SU-DHL-6 (cell line): Measurements from ENCODE around the gene NEK11.

Source experiments
- H2AFZ ChIP-seq: fragments of 200-600 bp; sonication (generic); 2 replicates; pipeline ENCODE4 v1.6.1; 2014; ENCODE audit warnings: low read depth, mild to moderate bottlenecking, moderate library complexity, mixed read lengths, antibody characterized with exemption, low read length; ENCODE audit not compliant: severe bottlenecking
- H3F3A ChIP-seq: fragments of 200-600 bp; shearing (Covaris generic); 2 replicates; pipeline ENCODE4 v1.6.0; 2016; ENCODE audit warnings: antibody characterized with exemption, mild to moderate bottlenecking; ENCODE audit not compliant: insufficient read depth
- H3K27ac ChIP-seq: fragments of 200-600 bp; sonication (generic); 2 replicates; pipeline ENCODE4 v1.5.1; 2016; ENCODE audit warnings: low read depth, mild to moderate bottlenecking, low read length, moderate library complexity, mixed read lengths
- H3K27me3 ChIP-seq: fragments of 200-600 bp; sonication (generic), shearing (Covaris generic); 2 replicates; pipeline ENCODE4 v1.6.0; 2014; ENCODE audit warnings: mild to moderate bottlenecking, low read length
- H3K36me3 ChIP-seq: fragments of 200-600 bp; sonication (generic); 2 replicates; pipeline ENCODE4 v1.6.1; 2014; ENCODE audit warnings: mild to moderate bottlenecking, low read length, mixed read lengths
- H3K4me2 ChIP-seq: fragments of 300-600, 200-600 bp; shearing (Covaris generic), sonication (generic); 2 replicates; pipeline ENCODE4 v1.6.0; 2014; ENCODE audit warnings: low read length, low read depth, mild to moderate bottlenecking; ENCODE audit not compliant: poor library complexity, severe bottlenecking
- H3K4me3 ChIP-seq: fragments of 200-600 bp; sonication (generic); 2 replicates; pipeline ENCODE4 v1.5.1; 2014; ENCODE audit warnings: antibody characterized with exemption, low read length, mild to moderate bottlenecking, mixed read lengths; ENCODE audit not compliant: insufficient read depth, poor library complexity, severe bottlenecking
- H3K79me2 ChIP-seq: fragments of 200-600 bp; sonication (generic); 2 replicates; pipeline ENCODE4 v1.6.1; 2014; ENCODE audit warnings: mild to moderate bottlenecking, low read length, moderate library complexity; ENCODE audit not compliant: insufficient read depth
- H3K9ac ChIP-seq: fragments of 200-600 bp; sonication (generic); 2 replicates; pipeline ENCODE4 v1.7.0; 2014; ENCODE audit warnings: mild to moderate bottlenecking, low read length
- H3K9me2 ChIP-seq: fragments of 200-600 bp; sonication (generic); replicated peaks from 2 replicates; pipeline ENCODE4 v1.6.1; 2014; ENCODE audit warnings: low read length; ENCODE audit not compliant: insufficient read depth
- H3K9me3 ChIP-seq: fragments of 200-600 bp; sonication (generic); 2 replicates; pipeline ENCODE4 v1.6.1; 2014; ENCODE audit warnings: low read length, mixed read lengths; ENCODE audit not compliant: insufficient read depth
- H4K20me1 ChIP-seq: fragments of 200-600 bp; sonication (generic); 2 replicates; pipeline ENCODE4 v1.6.1; 2014; ENCODE audit warnings: low read depth, mild to moderate bottlenecking, antibody characterized with exemption, low read length, moderate library complexity, mixed read lengths
- CTCF ChIP-seq: fragments of 200-600 bp; sonication (generic); IDR thresholded peaks from one replicate; pipeline ENCODE4 v1.5.1; 2017; ENCODE audit warnings: antibody characterized with exemption, mild to moderate bottlenecking, low read length, moderate library complexity; ENCODE audit not compliant: insufficient read depth, poor library complexity, severe bottlenecking
- EZH2phosphoT487 ChIP-seq: fragments of 200-600 bp; sonication (generic), shearing (Covaris generic); conservative IDR thresholded peaks from 2 replicates; pipeline ENCODE4 v1.6.1; 2018; ENCODE audit warnings: mild to moderate bottlenecking, antibody characterized with exemption, low read length, moderate library complexity, mixed read lengths

NEK11 gene

GRCh38 chr3:131079086-131079485 is 52.4 kb downstream of the NEK11 start:
- no peak overlapping the region for H3K27ac ChIP-seq
- no peaks in the 10 kb centered on the region for H3F3A ChIP-seq
- no peak overlapping the region for H3K9ac ChIP-seq
- no peaks in the 10 kb centered on the region for H3K9me3 ChIP-seq
- H4K20me1 ChIP-seq, result no peaks in the 10 kb centered on the region
- H3K9me2 ChIP-seq, result no peaks in the 10 kb centered on the region
- no peaks in the 10 kb centered on the region for H3K79me2 ChIP-seq
- H2AFZ ChIP-seq, result no peak overlapping the region
- no peak for TF ChIP-seq EZH2phosphoT487
- TF ChIP-seq CTCF, result no peak
- H3K4me3 ChIP-seq, result no peak overlapping the region
- H3K4me2 ChIP-seq, result no peak overlapping the region
- H3K27me3 ChIP-seq, result no peaks in the 10 kb centered on the region
- H3K36me3 ChIP-seq, result no peaks in the 10 kb centered on the region

GRCh38 chr3:131081224-131081623 is 54.5 kb downstream of the NEK11 start:
- Histone ChIP-seq H3F3A (no peaks in the 10 kb centered on the region), H2AFZ (no peak overlapping the region), H3K4me2 (no peak overlapping the region), H3K9me2 (no peaks in the 10 kb centered on the region), H3K9ac (no peak overlapping the region), H3K36me3 (no peaks in the 10 kb centered on the region), H3K4me3 (no peak overlapping the region), H3K27ac (no peak overlapping the region), H3K9me3 (no peaks in the 10 kb centered on the region), H4K20me1 (no peaks in the 10 kb centered on the region), H3K79me2 (no peaks in the 10 kb centered on the region), H3K27me3 (no peaks in the 10 kb centered on the region)
- no peak for TF ChIP-seq EZH2phosphoT487
- no peak for TF ChIP-seq CTCF

GRCh38 chr3:131082246-131082645 is 55.6 kb downstream of the NEK11 start:
- TF ChIP-seq EZH2phosphoT487, result no peak
- no peak for TF ChIP-seq CTCF

More at GRCh38 chr3:131082246-131082645, 55.6 kb downstream of the NEK11 start:
- Histone ChIP-seq H3F3A (no peaks in the 10 kb centered on the region), H3K36me3 (no peaks in the 10 kb centered on the region), H3K9me2 (no peaks in the 10 kb centered on the region), H4K20me1 (no peaks in the 10 kb centered on the region), H2AFZ (no peak overlapping the region), H3K9ac (no peak overlapping the region), H3K4me3 (no peak overlapping the region), H3K4me2 (no peak overlapping the region), H3K9me3 (no peaks in the 10 kb centered on the region), H3K27me3 (no peaks in the 10 kb centered on the region), H3K79me2 (no peaks in the 10 kb centered on the region), H3K27ac (no peak overlapping the region)
